GM12872 (cell line): ENCODE data around the gene IL27RA.

ENCODE experiments used
- TF ChIP-seq, protein P1 (sequence below): IDR thresholded peaks from 3 replicates; pipeline ENCODE4 v1.5.1; 2011; ENCODE audit warnings: low read depth, mild to moderate bottlenecking, low read length, moderate library complexity; ENCODE audit not compliant: insufficient read depth

IL27RA gene

GRCh38 chr19:14050512-14050911, 18.9 kb downstream of the IL27RA start:
- TF ChIP-seq, protein P1, sequence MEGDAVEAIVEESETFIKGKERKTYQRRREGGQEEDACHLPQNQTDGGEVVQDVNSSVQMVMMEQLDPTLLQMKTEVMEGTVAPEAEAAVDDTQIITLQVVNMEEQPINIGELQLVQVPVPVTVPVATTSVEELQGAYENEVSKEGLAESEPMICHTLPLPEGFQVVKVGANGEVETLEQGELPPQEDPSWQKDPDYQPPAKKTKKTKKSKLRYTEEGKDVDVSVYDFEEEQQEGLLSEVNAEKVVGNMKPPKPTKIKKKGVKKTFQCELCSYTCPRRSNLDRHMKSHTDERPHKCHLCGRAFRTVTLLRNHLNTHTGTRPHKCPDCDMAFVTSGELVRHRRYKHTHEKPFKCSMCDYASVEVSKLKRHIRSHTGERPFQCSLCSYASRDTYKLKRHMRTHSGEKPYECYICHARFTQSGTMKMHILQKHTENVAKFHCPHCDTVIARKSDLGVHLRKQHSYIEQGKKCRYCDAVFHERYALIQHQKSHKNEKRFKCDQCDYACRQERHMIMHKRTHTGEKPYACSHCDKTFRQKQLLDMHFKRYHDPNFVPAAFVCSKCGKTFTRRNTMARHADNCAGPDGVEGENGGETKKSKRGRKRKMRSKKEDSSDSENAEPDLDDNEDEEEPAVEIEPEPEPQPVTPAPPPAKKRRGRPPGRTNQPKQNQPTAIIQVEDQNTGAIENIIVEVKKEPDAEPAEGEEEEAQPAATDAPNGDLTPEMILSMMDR = no peak

DNA sequence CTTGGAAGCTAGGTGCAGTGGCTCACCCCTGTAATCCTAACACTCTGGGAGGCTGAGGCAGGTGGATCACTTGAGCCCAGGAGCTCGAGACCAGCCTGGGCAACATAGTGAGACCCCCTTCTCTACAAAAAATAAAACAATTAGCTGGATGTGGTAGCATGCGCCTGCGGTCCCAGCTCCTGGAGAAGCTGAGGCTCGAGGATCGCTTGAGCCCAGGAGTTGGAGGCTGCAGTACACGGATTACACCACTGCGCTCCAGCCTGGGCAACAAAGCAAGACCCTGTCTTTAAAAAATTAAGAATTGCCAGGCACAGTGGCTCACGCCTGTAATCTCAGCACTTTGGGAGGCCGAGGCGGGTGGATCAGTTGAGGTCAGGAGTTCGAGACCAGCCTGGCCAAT, 19.4 kb downstream of the IL27RA start:
- TF ChIP-seq, protein P1 = 0 out of 3 replicates have a peak, but pooled peaks have one; percentile 9

DNA sequence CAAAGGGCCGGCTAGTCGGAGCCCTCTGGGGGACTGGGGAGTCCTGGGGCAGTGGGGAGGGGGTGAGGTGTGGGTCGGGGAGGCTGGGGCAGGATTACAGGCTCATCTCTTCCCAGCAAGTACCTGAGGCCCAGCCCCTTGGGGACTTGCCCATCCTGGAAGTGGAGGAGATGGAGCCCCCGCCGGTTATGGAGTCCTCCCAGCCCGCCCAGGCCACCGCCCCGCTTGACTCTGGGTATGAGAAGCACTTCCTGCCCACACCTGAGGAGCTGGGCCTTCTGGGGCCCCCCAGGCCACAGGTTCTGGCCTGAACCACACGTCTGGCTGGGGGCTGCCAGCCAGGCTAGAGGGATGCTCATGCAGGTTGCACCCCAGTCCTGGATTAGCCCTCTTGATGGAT, 20.4 kb downstream of the IL27RA start:
- TF ChIP-seq, protein P1 = no peak

DNA sequence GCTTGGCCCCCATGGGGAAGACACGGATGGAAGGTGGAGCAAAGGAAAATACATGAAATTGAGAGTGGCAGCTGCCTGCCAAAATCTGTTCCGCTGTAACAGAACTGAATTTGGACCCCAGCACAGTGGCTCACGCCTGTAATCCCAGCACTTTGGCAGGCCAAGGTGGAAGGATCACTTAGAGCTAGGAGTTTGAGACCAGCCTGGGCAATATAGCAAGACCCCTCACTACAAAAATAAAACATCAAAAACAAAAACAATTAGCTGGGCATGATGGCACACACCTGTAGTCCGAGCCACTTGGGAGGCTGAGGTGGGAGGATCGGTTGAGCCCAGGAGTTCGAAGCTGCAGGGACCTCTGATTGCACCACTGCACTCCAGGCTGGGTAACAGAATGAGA, 20.9 kb downstream of the IL27RA start:
- TF ChIP-seq, protein P1 = no peak

GRCh38 chr19:14053032-14053431, 21.5 kb downstream of the IL27RA start:
- TF ChIP-seq, protein P1 = no peak

GRCh38 chr19:14053500-14053899, 21.9 kb downstream of the IL27RA start:
- TF ChIP-seq, protein P1 = no peak

- TF ChIP-seq, protein P1 = no peak
Measured at GRCh38 chr19:14054099-14054498, 22.5 kb downstream of the IL27RA start.

- TF ChIP-seq, protein P1 = no peak
Measured at GRCh38 chr19:14054721-14055120, 23.2 kb downstream of the IL27RA start.
